Muscle of arm (tissue), 12 donors: ENCODE data around the gene TEKTIP1. TPM values are rescaled to one million over a fixed set of nuclear protein-coding genes. Genes with fewer than 3 reads are reported as not detected.

Experiments
- DNase-seq: peaks from one replicate; pipeline ENCODE4 v3.0.0-alpha.2; 2013
- polyA plus RNA-seq, 12 donors: library from polyadenylated mRNA; unstranded; fragments of 120-200 nt; gene quantifications; one replicate each; pipeline ENCODE4 v1.2.1, GENCODE V29; 2013; ENCODE audit not compliant: insufficient read length in 12 of 12

The TEKTIP1 gene
- polyA plus RNA-seq, 12 donors: 1.5 to 3.6 (median 3.0) TPM; not detected in 2

DNA sequence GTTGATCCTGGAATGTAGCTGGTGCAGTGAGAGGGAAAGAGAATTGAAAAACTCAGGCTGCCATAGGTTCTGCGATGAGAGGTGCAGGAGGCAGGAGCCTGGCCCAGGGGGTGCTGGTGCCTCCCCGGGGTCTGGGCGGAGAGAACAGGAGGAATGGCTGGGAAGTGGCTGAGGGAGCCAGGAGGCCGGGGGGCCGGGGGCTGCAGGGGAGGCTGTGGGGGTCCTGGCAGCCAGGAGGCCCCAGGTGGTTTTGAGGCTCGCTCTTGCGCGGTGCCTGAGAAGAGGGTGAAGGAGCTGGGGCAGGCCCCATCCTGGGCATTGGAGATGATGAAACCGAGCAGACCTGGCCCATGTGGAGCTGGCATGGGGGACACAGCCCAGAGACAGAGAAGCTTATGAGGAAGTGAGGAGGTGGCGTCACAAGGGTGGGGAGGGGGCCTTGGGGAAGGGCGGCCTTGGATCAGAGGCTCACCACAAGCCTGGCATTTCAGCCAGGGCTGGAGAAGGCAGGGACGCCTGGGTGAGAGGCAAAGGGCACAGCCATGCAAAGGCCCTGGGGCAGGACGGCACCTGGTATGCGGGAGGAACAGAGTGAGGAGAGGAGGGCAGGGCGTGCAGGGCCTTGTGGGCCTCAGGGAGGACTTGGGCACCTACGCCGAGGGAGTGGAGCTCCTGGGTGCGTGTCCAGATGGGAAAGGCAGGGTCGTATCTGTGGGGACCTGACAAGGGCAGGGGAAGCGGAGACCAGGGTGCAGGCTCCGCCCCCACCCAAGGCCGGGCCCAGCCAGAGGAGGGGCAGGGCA lies 1.3 kb upstream of the TEKTIP1 start:
- DNase-seq: no peak

DNA sequence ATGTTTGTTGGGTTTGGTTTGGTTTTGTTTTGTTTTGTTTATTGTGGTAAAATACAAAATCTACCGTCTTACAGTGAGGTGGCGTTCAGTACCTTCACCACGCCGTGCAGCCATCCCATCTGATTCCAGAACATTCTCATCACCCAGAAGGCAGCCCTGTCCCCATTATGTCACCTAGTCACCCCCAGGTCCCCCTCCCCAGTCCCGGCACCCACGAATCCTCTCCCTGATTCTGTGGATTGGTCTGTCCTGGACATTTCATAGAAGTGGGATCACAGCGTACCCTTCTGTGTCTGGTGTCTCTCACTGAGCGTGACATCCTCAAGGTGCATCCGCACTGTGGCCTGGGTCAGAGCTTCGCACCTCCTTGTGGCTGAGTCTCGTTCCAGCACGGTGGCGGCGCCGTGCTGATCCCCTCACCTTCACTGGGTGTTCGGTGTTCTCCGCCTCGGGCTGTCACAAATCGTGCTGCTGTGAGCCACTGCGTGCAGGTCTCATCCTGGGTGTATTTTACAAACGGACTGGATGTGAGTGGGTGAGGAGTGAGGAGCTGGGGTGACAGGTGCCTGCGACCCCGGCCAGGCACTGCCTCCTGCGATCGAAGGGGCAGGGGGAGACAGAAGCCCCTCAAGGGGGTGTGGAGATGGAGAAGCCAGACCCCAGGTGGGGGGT lies 580 bp upstream of the TEKTIP1 start:
- no peak for DNase-seq

DNA sequence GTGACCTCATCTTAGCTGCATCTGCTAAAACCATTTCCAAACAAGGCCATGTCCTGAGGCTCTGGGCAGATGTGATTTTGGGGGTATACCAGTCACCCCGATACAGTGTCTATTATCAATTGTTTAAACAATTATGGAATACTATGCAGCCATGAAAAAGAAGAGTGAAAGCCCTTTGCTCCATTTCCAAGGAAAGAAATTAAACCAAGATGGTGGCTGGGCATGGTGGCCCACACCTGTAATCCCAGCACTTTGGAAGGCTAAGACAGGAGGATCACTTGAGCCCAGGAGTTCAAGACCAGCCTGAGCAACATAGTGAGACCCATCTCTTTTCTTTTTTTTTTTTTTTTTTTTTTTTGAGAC lies 763 bp downstream of the TEKTIP1 start:
- DNase-seq: no peak

DNA sequence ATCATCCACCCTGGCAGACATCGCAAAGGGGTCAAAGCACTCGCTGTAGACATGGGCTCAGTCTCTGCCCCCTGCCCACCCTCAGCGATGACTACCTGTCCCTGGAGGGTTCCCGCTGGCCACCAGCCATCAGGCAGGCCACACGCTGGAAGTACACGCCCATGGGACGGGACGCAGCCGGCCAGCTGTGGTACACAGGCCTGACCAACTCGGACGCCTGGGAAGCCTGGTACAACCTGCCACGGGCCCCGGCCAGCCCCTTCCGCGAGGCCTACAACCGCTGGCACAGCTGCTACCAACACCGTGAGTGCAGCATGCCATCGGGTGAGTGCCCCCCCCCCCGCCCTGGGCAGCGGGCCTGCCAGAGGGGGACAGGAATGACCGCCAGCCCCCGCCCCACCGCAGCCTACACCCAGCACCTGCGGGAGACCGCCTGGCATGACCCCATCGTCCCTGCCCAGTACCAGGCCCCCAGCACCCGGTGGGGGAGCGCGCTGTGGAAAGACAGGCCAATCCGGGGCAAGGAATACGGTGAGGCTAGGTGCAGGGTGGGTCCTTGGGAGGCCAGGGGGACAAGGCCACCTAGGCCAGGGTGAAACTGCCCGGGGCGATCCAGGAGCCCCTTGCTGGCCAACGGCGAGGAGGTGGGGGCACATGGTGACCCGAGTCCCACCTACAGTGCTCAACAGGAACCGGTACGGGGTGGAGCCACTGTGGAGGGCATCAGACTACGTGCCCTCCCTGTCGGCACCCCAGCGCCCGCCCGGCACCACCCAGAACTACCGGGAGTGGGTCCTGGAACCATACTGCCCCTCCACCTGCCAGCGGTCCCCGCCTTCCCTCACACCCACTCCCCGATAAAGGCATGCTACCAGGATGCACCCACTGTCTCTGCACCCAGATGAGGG lies 4.4 kb downstream of the TEKTIP1 start:
- no peak for DNase-seq

DNA sequence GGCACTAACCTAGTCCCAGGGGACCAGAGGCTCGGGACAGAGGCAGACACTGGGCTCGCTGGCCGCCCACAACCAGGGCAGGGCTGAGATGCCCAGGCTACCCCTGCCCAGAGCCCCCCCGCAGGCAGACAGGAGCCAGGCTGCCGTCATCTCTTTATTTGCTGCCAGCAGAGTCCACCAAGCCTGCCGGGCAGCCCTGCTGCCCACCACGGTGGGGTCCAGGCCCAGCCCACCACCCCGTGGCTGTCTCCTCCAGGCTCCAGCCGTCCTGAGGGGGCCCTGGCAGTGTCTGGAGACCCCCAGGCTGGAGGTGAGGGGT lies 5.0 kb downstream of the TEKTIP1 start:
- no peak for DNase-seq

DNA sequence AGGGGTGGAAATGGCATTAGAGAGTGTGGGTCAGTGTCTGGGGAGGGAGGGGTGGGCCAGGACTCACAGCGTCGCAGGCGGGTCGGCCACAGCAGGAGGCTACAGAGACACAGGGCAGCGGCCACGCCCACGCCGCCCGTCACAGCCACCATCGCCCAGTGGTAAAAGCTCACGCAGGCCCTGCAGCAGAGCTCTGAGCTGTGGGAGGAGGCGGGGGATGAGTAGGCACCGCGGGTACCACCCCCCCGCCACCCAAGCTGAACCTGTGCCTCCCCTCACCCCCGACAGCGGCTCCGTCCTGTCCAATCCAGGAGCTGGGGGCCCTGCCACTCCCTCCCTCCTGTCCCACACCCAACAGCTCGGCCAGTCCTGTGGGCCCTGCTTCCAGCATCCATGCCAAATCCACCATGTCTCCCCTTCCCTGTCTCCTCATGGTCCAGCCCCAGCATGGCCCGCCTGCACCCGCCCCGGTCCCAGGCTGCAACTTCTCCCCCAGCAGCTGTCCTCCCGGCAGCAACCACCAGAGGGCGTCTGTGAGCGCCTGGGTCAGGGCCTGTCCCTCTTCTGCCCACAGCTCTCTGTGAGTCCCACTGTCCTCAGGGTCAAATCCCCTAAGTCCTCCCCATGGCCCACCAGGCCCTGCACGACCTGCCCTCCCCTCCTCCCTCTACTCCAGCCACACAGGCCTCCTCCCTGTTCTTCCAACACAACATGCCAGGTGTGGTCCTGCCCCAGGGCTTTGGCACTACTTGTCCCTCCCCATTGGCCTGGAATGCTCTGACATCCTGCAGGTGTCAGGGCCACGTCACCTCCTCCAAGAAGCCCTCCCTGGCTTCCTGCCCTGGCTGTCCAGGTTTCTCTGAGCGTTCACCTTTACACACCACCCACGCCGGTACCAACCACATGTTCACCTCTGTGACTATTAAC lies 6.0 kb downstream of the TEKTIP1 start:
- DNase-seq: peak; percentile 53

DNA sequence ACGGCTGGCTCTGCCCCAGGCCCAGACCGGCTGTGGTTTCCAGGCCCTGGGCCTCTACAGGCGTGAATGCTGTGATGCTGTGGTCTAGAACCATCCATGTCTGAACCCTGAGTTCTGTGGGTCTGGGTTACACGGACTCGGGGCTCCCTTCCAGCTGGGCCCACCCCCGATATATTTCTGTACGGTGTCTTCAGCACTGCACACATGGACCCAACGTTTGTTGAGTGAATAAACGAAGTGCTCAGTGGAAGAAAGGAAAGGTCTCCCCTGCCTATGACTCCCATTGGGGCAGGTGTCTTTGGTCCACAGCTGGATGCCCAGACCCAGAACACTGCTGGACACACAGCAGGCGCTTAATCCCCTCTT lies 6.7 kb downstream of the TEKTIP1 start:
- DNase-seq: no peak

DNA sequence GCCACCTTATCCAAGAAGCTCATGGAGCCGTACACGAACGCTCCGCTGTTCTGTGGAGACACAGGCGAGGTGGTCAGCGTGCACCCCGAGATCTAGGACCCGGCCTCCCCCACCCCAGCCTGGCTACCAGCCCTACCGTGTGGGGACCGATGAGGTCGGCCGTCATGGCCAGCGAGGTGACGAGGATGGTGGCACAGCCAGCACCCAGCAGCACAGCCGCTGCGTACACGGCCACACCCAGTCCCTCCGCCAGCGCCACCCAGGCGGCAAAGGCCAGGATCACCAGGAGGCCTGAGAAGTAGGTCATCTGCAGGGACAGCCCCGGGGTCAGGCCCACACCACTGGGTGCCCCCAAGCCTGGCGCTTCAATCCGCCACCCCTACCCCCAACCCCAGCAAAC lies 7.1 kb downstream of the TEKTIP1 start:
- DNase-seq: no peak

DNA sequence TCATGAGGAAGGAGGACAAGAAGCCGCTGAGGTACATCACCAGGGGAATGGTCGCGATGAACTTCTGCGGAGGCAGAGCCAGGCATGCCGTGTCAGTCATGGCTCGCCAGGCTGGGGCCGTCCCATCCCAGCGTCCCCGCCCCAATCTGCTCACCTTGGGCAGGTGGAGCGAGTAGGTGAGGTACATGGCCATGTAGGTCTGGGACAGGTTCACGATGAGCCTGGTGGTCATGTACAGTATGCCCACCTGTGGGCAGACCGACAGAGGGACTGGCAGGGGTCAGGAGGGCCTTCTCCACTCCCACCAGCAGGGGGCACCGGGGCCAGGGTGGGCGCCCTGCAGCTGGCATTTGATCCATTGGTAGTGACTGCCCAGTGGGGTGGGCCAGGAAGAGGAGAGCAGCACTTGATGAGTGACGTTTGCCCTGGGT lies 8.3 kb downstream of the TEKTIP1 start:
- no peak for DNase-seq

DNA sequence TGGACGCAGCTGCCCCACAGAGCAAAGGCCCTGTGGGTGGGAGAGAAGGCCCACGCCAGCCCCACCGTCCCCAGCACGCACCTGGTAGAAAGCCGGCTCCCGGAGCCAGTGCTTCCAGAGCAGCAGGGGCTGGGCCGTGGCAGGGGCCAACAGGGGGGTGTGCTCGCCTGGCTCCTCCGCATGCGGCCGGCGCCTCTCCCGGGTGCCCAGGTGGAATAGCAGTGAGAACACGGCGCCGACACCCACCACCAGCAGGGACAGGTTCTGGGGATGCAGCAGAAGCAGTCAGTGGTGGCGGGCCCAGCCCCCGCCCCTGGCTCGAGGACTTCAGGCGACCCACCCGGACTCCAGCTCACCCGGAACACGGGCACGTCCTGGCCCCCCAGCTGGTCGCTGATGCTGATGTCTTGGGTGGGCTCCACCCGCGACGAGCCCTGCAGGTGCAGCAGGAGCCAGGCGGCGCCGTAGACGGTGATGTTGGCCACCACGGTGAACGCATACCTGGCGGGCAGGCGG lies 8.9 kb downstream of the TEKTIP1 start:
- DNase-seq: no peak

DNA sequence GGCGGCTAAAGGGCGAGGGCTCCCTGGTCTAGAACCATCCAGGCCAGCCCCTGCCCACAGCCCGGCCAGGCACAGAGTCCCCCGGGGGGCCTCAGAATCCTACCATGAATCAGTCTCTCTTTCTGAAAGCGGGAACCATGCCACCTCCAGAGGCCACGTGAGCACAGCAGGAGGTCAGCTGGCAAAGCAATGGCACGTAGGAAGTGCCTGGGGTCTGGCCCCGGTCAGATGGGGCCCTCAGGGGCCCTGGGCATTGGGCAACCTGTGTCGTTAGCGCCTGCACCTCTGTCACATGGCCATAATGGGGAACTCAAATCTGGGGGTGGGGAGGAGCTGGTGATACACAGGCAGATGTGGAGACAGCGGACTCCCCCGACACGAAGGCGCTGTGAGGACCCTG lies 9.6 kb downstream of the TEKTIP1 start:
- no peak for DNase-seq

DNA sequence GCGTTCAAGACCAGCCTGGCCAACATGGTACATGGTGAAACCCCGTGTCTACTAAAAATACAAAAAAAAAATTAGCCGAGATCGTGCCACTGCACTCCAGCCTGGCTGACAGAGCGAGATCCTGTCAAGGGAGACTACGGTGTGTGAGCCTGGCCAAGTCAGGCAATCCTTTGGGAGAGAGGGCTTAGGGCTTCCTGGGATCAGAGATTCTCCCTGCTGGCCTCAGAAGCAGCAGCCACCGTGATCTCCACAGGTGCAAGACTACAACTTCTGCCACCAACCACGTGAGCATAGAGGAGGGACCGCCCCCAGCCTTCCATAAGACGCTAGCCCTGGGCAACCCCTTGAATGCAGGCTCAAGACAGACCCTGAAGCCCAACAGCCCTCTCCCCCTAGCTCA lies 10.8 kb downstream of the TEKTIP1 start:
- no peak for DNase-seq

DNA sequence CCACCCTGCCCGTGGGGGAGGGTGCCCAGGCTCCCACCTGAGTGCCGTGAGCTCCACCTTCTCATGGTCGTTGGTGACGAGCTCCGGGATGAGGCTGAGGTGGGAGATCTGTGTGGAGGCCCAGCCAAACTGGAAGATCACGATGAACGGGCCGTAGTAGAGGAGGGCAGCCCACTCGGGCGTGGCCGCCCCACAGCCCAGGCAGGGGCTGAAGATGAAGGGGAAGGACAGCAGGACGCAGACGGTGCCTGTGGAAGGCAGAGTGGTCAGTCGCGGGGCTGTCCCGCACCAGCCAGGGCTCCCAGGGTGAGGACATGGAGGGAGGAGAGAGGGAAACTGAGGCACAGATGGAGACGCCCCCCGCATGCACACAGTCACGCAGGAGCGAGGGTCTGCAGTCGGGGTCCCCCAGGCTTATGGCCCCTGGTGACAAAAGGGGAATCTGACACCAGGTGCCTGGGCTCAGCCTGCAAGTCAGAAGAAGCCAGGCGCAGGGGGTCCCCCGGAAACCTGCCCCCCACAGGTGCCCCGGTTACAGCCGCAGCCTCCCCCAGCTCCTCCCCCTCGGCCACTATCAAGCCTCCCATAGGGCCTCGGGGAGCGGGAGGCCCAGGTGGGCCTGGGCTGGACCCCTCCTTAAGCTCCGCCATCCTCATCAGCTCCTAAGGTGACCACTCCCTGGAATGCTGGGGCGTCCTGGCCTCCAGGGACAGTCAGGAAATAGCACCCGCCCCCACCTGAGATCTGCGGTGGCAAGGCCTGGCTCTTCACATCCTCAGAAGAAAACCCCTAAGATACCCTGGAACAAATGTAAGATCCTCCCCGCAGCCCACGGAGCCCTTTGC lies 12.2 kb downstream of the TEKTIP1 start:
- no peak for DNase-seq

DNA sequence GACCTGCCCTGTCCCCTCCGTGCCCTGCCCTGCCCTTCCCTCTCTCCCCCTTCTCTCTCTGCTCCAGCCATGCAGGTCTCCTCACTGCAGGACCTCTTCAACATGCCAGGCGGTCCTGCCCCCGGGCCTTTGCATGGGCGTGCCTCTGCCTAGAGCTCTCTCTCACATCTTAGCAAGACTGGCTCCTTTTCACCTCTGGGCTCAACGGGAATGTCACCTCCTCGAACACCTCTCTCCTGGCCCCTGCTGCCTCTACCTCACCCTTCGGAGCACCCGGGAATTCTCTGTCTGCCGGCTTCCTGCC lies 12.8 kb downstream of the TEKTIP1 start:
- no peak for DNase-seq

DNA sequence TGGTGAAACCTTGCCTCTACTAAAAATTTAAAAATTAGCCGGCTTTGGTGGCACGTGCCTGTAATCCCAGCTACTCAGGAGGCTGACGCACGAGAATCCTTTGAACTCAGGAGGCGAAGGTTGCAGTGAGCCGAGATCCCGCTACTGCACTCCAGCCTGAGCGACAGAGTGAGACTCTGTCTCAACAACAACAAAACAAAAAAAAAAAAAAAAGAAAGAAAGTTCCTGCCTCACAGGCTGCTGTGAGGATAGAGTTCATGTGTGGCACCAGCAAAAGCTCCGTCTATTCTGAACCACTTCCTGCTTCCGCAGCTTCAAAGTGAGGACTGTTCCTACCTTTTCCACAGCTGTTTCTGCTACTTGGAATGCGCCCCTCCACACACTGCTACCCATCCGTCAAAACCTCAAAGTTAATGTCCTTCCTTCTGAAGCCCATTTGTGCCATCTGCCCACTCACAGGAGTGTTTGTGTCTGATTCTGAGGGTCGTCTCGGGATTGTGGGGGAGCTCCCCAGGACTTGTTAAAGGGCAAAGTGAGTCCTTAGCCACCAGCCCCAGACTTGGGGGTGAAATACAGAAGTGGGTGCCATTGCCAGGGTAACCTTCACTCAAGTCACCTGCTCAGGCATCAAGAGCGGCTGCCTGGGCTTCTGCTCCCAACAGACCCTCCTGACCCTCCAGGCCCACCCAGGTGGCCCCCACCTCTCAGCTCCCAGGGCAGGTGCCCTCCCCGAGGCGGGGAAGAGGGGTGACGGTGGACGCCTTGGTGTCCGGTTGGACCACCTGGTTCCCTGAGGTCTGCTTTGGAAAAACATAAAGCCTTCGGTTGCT lies 15.5 kb downstream of the TEKTIP1 start:
- no peak for DNase-seq

DNA sequence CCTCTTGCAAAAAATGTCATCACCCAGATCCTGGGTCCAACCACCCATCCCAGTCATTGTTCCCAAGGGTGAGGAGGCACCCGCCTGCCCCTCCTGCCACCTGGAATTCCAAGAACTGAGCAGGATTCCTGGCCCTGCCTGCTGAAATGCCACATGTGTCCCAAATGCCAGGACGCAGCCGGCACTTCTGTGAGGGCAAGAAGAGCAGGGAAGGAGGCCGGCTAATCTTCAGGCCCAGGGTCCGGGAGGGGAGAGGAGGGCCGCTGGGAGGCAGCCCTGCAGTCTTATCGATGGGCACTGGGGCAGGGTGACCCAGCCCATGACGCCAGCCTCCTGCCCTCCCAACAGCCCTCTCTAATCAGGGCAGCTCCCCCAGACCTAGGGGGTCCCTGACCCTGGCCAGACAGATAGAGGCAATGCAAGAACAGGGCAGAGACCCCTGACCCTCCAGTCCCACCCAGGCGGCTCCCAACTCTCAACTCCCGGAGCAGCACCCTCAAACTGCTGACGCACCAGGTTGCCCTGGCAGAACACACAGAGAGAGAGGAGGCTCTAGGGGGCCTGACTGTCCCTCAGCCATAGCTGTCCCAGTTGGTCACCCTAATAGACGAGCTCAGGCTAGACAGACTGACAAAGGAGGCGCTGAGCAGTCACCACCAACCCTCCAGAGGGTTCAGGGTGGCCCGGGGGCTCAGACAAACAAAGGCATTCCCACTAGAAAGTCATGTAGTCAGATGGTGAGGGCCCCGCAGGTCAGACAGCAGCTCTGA lies 16.9 kb downstream of the TEKTIP1 start:
- DNase-seq: no peak

DNA sequence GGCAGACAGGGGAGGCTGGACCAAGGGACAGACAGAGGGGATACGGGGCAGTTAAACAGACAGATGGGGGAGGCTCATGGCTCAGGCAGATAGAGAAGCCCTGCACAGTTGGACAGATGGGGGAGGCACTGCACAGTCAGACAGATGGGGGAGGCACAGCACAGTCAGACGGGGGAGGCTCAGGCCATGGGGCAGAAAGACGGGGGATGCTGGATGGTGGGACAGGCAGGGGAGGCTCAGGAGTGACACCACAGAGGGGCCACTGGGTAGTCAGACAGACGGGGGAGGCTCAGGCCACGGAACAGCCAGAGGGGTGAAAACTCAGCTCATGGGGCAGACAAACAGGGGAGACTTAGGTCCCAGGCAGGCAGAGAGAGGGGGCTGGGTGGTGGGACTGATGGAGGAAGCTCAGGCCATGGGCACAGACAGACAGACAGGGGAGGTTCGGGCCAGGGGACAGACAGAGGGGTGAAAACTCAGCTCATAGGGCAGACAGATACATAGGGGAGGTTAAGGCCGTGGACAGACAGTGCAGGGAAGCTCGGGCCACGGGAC lies 17.5 kb downstream of the TEKTIP1 start:
- no peak for DNase-seq

DNA sequence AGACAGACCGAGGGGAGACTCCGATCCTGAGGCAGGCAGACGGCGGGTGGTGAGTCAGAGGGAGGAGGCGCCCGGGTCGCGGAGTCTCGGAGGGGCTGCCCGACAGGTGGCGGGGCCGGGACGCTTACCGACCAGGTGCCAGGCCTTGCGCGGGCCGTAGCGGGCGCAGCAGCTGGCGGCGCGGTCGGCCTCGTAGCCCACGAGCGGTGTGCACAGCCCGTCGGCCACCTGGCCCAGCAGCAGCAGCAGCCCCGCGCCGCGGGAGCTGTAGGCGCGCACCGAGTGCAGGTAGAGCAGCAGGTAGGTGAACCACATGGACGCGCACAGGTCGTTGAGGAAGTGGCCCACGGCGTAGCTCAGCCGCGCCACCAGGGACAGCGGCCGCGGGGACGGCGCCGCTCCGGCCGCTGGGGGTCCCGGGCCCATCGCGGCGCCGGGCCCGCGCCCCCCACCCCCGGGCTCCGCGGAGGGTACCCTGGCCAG lies 18.0 kb downstream of the TEKTIP1 start:
- no peak for DNase-seq
